ENCODE results near the gene PIGB.

PIGB gene

DNA sequence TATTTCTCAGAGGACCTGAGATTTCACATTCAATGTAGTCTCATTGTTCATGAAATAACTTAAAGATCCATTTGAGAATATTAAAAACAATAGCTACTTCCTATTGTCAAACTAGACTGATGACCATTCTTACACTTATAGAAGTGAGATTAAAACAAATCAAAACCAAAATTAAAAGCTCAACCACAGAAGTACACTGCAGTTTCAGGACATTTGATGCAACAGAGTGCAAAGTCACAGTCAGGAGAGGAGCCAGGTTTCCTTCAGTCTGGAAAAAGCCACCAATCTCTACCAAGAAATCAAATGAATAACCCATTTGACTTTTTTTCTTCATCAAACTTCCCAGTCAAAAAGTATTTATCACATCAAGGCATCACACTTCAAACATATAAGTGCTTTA lies 83.7 kb downstream of the PIGB start:
- DNase-seq (ENCODE audit: extremely low read depth, low read depth) = no peak
- TF ChIP-seq, protein P1, sequence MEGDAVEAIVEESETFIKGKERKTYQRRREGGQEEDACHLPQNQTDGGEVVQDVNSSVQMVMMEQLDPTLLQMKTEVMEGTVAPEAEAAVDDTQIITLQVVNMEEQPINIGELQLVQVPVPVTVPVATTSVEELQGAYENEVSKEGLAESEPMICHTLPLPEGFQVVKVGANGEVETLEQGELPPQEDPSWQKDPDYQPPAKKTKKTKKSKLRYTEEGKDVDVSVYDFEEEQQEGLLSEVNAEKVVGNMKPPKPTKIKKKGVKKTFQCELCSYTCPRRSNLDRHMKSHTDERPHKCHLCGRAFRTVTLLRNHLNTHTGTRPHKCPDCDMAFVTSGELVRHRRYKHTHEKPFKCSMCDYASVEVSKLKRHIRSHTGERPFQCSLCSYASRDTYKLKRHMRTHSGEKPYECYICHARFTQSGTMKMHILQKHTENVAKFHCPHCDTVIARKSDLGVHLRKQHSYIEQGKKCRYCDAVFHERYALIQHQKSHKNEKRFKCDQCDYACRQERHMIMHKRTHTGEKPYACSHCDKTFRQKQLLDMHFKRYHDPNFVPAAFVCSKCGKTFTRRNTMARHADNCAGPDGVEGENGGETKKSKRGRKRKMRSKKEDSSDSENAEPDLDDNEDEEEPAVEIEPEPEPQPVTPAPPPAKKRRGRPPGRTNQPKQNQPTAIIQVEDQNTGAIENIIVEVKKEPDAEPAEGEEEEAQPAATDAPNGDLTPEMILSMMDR (IDR thresholded peaks at IDR 0.05; ENCODE audit: low read depth, low read length) = no peak

DNA sequence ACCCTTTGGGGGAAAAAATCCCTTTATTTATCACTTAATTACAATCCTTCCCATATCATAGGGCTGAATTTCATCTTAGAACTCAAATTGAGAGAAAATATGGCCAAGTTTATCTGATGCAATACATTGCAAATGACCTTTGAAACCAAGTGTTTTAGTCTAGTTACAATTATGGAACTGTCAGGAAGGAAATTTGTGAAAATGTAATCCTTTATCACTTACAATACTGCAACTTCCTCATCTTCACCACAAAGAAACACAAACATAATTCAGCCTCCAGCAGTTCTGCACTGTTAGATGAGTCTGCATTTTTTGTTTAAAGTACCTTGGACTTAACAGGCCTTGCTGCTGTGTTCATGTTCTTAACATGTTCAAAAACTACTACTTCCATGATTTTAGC lies 84.5 kb downstream of the PIGB start:
- TF ChIP-seq, protein P1 (IDR thresholded peaks at IDR 0.05; ENCODE audit: low read depth, low read length) = no peak
- DNase-seq (ENCODE audit: extremely low read depth, low read depth) = peak; percentile 15

All from AG09319 (cell line).